GM10248 (cell line): Measurements from ENCODE around the gene NACAD.

Experiments used
- CTCF ChIA-PET: fragments of 300-600 bp; sonication (Branson Sonifier 250); formaldehyde crosslinking; extraction: SDS; loops from one replicate; lab custom pipeline; 2021; ENCODE audit warnings: antibody characterized with exemption; lab: Yijun Ruan, JAX
- POLR2A ChIA-PET: fragments of 350-650 bp; sonication (Branson Sonifier 250); formaldehyde crosslinking; extraction: SDS; loops from one replicate; lab custom pipeline; 2020; ENCODE audit warnings: antibody characterized with exemption; lab: Yijun Ruan, JAX
- DNase-seq: peaks from one replicate; pipeline ENCODE4 v3.0.0; 2012; ENCODE audit errors: extremely low spot score
- CTCF ChIP-seq: IDR thresholded peaks from 2 replicates; pipeline ENCODE4 v1.5.1; 2012; ENCODE audit warnings: mild to moderate bottlenecking, low read depth; ENCODE audit errors: extremely low read depth, missing control alignments, control extremely low read depth

Gene NACAD

GRCh38 chr7:45060295-45060694 lies 28.5 kb downstream of the NACAD start:
- POLR2A ChIA-PET = no interaction called here
- CTCF ChIA-PET = no interaction called here
- TF ChIP-seq CTCF = no peak

GRCh38 chr7:45057878-45058277 lies 30.9 kb downstream of the NACAD start:
- no peak for DNase-seq
- ChIA-PET CTCF (no interaction called here), POLR2A (no interaction called here)
- no peak for TF ChIP-seq CTCF

More at GRCh38 chr7:45060295-45060694, 28.5 kb downstream of the NACAD start:
- no peak for DNase-seq

GRCh38 chr7:45055594-45056219 lies 33.1 kb downstream of the NACAD start:
- CTCF ChIA-PET = interaction anchor here (1.0 to 1.1 kb wide), 2 partner anchors 16 to 82 kb away, joined by 3 read pairs; no protein-coding TSS in a partner anchor
- POLR2A ChIA-PET = no interaction called here
- TF ChIP-seq CTCF = no peak
- no peak for DNase-seq

DNA sequence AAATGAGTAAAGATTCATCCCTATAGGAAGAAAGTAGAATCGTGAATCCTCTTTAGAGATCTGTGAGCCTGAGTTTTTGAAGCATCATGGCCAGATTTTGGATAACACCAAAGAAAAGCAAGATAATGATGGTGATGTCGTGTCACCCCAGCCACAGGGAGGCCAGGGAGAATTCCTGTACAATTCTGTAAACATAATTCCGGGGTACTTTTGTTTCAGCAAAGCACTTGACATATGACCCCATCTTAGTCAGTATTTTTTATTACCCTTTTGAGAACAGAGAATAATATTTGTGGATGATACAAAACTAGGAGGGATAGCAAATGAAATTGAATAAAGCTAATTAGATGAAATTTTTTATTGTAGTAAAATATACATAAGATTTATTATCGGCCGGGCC lies 33.8 kb downstream of the NACAD start:
- TF ChIP-seq CTCF = no peak
- no peak for DNase-seq
- ChIA-PET CTCF (interaction anchor here (1.0 to 1.1 kb wide), 3 partner anchors 9 to 82 kb away, joined by 3 read pairs; no protein-coding TSS in a partner anchor), POLR2A (no interaction called here)

DNA sequence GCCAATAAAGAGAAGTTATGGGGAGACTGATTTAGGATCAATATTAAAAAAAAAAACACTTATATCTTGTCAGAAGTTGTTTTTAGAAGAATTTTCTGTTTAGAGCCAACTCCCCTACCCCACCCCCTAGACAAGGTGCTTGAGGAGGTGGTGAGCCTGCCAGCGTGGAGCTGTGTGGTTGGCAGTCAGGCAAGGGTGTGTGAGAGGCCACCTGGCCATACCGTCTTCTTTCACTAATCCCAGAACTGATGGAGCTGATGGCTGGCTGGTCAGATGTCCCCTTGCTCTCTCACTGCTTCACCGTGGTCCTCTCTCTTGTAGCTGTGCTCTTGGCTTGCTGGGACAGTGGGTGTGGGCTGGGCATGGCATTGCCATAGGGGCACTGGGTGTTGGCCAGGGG lies 34.3 kb downstream of the NACAD start:
- ChIA-PET POLR2A (no interaction called here), CTCF (interaction anchor here (0.9 to 1.1 kb wide), 3 partner anchors 9 to 81 kb away, joined by 3 read pairs; no protein-coding TSS in a partner anchor)

DNA sequence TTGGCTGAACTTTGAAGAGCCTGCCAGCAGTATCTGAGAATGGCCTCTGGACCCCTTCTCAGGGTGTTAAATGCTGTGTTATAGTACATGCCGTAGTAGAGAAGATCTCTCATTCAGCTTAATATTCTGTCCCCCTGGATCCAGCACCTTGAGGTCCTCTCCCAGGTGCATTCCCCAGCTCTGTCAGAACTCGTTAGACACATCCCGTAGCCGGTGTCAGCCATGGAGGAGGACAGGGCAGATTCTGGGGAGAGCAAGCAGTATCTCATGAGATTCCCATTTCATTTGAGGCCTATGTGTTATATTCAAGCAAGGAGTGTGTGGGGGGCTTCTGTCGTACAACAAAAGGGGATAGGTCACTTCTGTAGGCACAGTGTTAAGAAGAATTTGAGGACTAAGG lies 34.8 kb downstream of the NACAD start:
- ChIA-PET POLR2A (no interaction called here), CTCF (interaction anchor here (0.6 to 1.1 kb wide), 3 partner anchors 8 to 26 kb away, joined by 3 read pairs; no protein-coding TSS in a partner anchor)
- TF ChIP-seq CTCF = no peak
- no peak for DNase-seq

More for the DNA sequence above, 34.3 kb downstream of the NACAD start:
- no peak for DNase-seq
- no peak for TF ChIP-seq CTCF
